ENCODE data around the gene CMTM7.

The CMTM7 gene

GRCh38 chr3:32397941-32398340 lies 6.3 kb downstream of the CMTM7 start:
- TF ChIP-seq TAF1 (IDR thresholded peaks at IDR 0.05; ENCODE audit: borderline replicate concordance, insufficient read depth, low read length), result no peak
- no peak for TF ChIP-seq FOXP2 (optimal IDR thresholded peaks at IDR 0.05; ENCODE audit: borderline replicate concordance, extremely low read depth, extremely low read length, insufficient read depth)
- TF ChIP-seq SIN3A (IDR thresholded peaks at IDR 0.05; ENCODE audit: borderline replicate concordance, insufficient read depth, low read length), result no peak
- TF ChIP-seq, protein P1, sequence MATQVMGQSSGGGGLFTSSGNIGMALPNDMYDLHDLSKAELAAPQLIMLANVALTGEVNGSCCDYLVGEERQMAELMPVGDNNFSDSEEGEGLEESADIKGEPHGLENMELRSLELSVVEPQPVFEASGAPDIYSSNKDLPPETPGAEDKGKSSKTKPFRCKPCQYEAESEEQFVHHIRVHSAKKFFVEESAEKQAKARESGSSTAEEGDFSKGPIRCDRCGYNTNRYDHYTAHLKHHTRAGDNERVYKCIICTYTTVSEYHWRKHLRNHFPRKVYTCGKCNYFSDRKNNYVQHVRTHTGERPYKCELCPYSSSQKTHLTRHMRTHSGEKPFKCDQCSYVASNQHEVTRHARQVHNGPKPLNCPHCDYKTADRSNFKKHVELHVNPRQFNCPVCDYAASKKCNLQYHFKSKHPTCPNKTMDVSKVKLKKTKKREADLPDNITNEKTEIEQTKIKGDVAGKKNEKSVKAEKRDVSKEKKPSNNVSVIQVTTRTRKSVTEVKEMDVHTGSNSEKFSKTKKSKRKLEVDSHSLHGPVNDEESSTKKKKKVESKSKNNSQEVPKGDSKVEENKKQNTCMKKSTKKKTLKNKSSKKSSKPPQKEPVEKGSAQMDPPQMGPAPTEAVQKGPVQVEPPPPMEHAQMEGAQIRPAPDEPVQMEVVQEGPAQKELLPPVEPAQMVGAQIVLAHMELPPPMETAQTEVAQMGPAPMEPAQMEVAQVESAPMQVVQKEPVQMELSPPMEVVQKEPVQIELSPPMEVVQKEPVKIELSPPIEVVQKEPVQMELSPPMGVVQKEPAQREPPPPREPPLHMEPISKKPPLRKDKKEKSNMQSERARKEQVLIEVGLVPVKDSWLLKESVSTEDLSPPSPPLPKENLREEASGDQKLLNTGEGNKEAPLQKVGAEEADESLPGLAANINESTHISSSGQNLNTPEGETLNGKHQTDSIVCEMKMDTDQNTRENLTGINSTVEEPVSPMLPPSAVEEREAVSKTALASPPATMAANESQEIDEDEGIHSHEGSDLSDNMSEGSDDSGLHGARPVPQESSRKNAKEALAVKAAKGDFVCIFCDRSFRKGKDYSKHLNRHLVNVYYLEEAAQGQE (IDR thresholded peaks at IDR 0.05; ENCODE audit: insufficient read depth in 1 of 2, low read depth in 2 of 2, low read length in 2 of 2), result no peak
- no peak for TF ChIP-seq POLR2AphosphoS5 (IDR thresholded peaks at IDR 0.05; ENCODE audit: low read depth, low read length)

- TF ChIP-seq POLR2AphosphoS5 (IDR thresholded peaks at IDR 0.05; ENCODE audit: low read depth, low read length), result no peak
- no peak for TF ChIP-seq FOXP2 (optimal IDR thresholded peaks at IDR 0.05; ENCODE audit: borderline replicate concordance, extremely low read depth, extremely low read length, insufficient read depth)
- no peak for TF ChIP-seq SIN3A (IDR thresholded peaks at IDR 0.05; ENCODE audit: borderline replicate concordance, insufficient read depth, low read length)
- TF ChIP-seq, protein P1 (IDR thresholded peaks at IDR 0.05; ENCODE audit: insufficient read depth in 1 of 2, low read depth in 2 of 2, low read length in 2 of 2), result no peak
- no peak for TF ChIP-seq TAF1 (IDR thresholded peaks at IDR 0.05; ENCODE audit: borderline replicate concordance, insufficient read depth, low read length)
Measured at GRCh38 chr3:32398531-32398930, 6.9 kb downstream of the CMTM7 start.

DNA sequence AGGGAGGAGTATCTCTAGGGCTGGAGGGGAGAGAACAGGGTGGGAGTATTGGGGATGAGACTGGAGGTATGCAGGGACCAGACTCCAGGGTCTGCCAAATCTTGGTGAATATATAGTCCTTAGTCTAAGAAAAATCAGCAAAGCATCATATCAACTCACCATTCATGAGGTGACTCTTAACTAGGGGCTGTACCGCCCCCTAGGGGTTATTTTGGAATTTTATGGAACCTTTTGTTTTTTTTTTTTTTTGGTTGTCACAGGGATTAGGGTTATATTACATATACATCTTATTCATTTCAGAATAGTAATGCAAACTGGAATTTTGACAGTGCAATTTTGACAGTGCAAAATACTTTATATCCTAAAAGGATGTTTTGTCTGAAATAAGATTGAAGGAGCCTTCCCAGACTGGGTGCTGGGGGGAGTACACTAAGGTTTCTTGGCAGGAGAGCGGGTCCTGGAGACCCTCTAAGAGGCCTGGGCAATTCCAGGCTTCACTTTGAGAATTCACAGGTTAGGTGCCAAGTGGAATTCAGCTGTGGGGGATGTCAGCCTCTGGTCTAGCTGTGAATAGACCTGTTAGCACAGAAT lies 7.5 kb downstream of the CMTM7 start:
- no peak for TF ChIP-seq SIN3A (IDR thresholded peaks at IDR 0.05; ENCODE audit: borderline replicate concordance, insufficient read depth, low read length)
- TF ChIP-seq, protein P1 (IDR thresholded peaks at IDR 0.05; ENCODE audit: insufficient read depth in 1 of 2, low read depth in 2 of 2, low read length in 2 of 2), result no peak
- no peak for TF ChIP-seq TAF1 (IDR thresholded peaks at IDR 0.05; ENCODE audit: borderline replicate concordance, insufficient read depth, low read length)
- TF ChIP-seq FOXP2 (optimal IDR thresholded peaks at IDR 0.05; ENCODE audit: borderline replicate concordance, extremely low read depth, extremely low read length, insufficient read depth), result no peak
- no peak for TF ChIP-seq POLR2AphosphoS5 (IDR thresholded peaks at IDR 0.05; ENCODE audit: low read depth, low read length)

GRCh38 chr3:32401126-32401525 lies 9.5 kb downstream of the CMTM7 start:
- TF ChIP-seq FOXP2 (optimal IDR thresholded peaks at IDR 0.05; ENCODE audit: borderline replicate concordance, extremely low read depth, extremely low read length, insufficient read depth) (no peak), SIN3A (IDR thresholded peaks at IDR 0.05; ENCODE audit: borderline replicate concordance, insufficient read depth, low read length) (no peak), TAF1 (IDR thresholded peaks at IDR 0.05; ENCODE audit: borderline replicate concordance, insufficient read depth, low read length) (no peak), POLR2AphosphoS5 (IDR thresholded peaks at IDR 0.05; ENCODE audit: low read depth, low read length) (no peak)
- TF ChIP-seq, protein P1 (IDR thresholded peaks at IDR 0.05; ENCODE audit: insufficient read depth in 1 of 2, low read depth in 2 of 2, low read length in 2 of 2), result no peak
